H1 (cell line): ENCODE measurements around the gene VPS11. TPM values are rescaled to one million over a fixed set of nuclear protein-coding genes. Genes with fewer than 3 reads are reported as not detected.

Experiments
- CTCF ChIA-PET: fragments of 300-600 bp; sonication (Branson Sonifier 250); formaldehyde crosslinking; loops from one replicate; lab custom pipeline; 2021; ENCODE audit not compliant: partially characterized antibody; lab: Charles Lee
- POLR2A ChIA-PET: fragments of 300-600 bp; sonication (Branson Sonifier 250); formaldehyde crosslinking; loops from one replicate; lab custom pipeline; 2021; ENCODE audit warnings: inconsistent platforms; ENCODE audit not compliant: partially characterized antibody; lab: Charles Lee
- DNase-seq, 2 experiments: peaks; one replicate each; pipeline versions ENCODE4 v3.0.0 to v3.0.0-alpha.2; 2010 to 2022; ENCODE audit warnings: low spot score in 2 of 2, low read depth in 1 of 2, mixed read lengths in 1 of 2
- FAIRE-seq: peaks from 2 replicates; lab custom pipeline; 2011; peaks lifted over from hg19 to GRCh38; lab: Jason Lieb, UNC
- H2AFZ ChIP-seq: 2 replicates; pipeline ENCODE4 v1.8.1; 2012; ENCODE audit warnings: low read length, inconsistent platforms
- H2AK5ac ChIP-seq: 2 replicates; pipeline ENCODE4 v1.6.1; 2013; ENCODE audit warnings: low read depth, low read length
- H2BK120ac ChIP-seq: replicated peaks from 2 replicates; pipeline ENCODE3; 2013; ENCODE audit warnings: low read depth, low read length, inconsistent platforms
- H2BK12ac ChIP-seq: 2 replicates; pipeline ENCODE4 v1.6.1; 2013; ENCODE audit warnings: low read depth, low read length
- H2BK15ac ChIP-seq: 2 replicates; pipeline ENCODE4 v1.6.1; 2013; ENCODE audit warnings: low read length
- H2BK20ac ChIP-seq: 2 replicates; pipeline ENCODE4 v1.6.1; 2013; ENCODE audit warnings: low read length
- H2BK5ac ChIP-seq: 2 replicates; pipeline ENCODE4 v1.6.1; 2013; ENCODE audit warnings: low read depth, low read length
- H3K14ac ChIP-seq: 2 replicates; pipeline ENCODE4 v1.6.1; 2013; ENCODE audit warnings: inconsistent platforms; ENCODE audit not compliant: insufficient read length
- H3K18ac ChIP-seq: 2 replicates; pipeline ENCODE4 v1.6.1; 2013; ENCODE audit warnings: low read length; ENCODE audit errors: extremely low read depth
- H3K23ac ChIP-seq: 2 replicates; pipeline ENCODE4 v1.6.1; 2013; ENCODE audit warnings: inconsistent platforms; ENCODE audit not compliant: insufficient read length
- H3K23me2 ChIP-seq: 2 replicates; pipeline ENCODE4 v1.6.1; 2013; ENCODE audit warnings: low read depth, low read length
- H3K27ac ChIP-seq: 2 replicates; pipeline ENCODE4 v1.6.1; 2011; ENCODE audit warnings: low read depth, low read length, inconsistent platforms
- H3K27me3 ChIP-seq, 4 experiments: replicated peaks in 1 of 4; 1 replicate in 1 of 4; 2 replicates in 3 of 4; pipeline versions ENCODE4 v1.6.1 to v1.8.1; 2011 to 2013; ENCODE audit warnings: low read length in 3 of 4, mild to moderate bottlenecking in 3 of 4, inconsistent platforms in 2 of 4, mixed read lengths in 2 of 4, moderate library complexity in 1 of 4; ENCODE audit not compliant: control insufficient read depth in 3 of 4, insufficient read depth in 3 of 4; ENCODE audit errors: extremely low read depth in 1 of 4
- H3K36me3 ChIP-seq, 4 experiments: 2 replicates each; pipeline versions ENCODE4 v1.6.1 to v1.8.1; 2011 to 2013; ENCODE audit warnings: mild to moderate bottlenecking in 4 of 4, low read length in 3 of 4, moderate library complexity in 2 of 4, control low read depth in 1 of 4, inconsistent platforms in 1 of 4; ENCODE audit not compliant: insufficient read depth in 4 of 4, control insufficient read depth in 2 of 4
- H3K4ac ChIP-seq: replicated peaks from 2 replicates; pipeline ENCODE3; 2013; ENCODE audit warnings: low read length, low read depth, mixed read lengths, inconsistent platforms; ENCODE audit not compliant: insufficient read length
- H3K4me1 ChIP-seq, 4 experiments: replicated peaks in 1 of 4; 1 replicate in 1 of 4; 2 replicates in 3 of 4; pipeline versions ENCODE4 v1.6.1 to v1.8.1; 2011 to 2013; ENCODE audit warnings: low read length in 3 of 4, inconsistent platforms in 2 of 4, mixed read lengths in 1 of 4; ENCODE audit not compliant: insufficient read depth in 4 of 4, control insufficient read depth in 3 of 4
- H3K4me2 ChIP-seq, 2 experiments: 2 replicates each; pipeline versions ENCODE4 v1.6.1 to v1.8.1; 2011 to 2013; ENCODE audit warnings: low read depth in 2 of 2, low read length in 2 of 2, control low read depth in 1 of 2, inconsistent platforms in 1 of 2, mild to moderate bottlenecking in 1 of 2; ENCODE audit not compliant: insufficient read depth in 1 of 2
- H3K4me3 ChIP-seq, 4 experiments: fragments of 200-600, 300-600 bp in 1 of 4; sonication (generic), shearing (Covaris generic), sonication (Bioruptor Twin) in 1 of 4; 2 replicates each; pipeline versions ENCODE4 v1.5.1 to v1.8.1; 2011 to 2016; ENCODE audit warnings: low read length in 4 of 4, low read depth in 3 of 4, control low read depth in 2 of 4, inconsistent platforms in 2 of 4, mild to moderate bottlenecking in 2 of 4, mixed read lengths in 1 of 4, moderate library complexity in 1 of 4; ENCODE audit not compliant: insufficient read depth in 2 of 4; ENCODE audit errors: extremely low read depth in 1 of 4
- H3K56ac ChIP-seq: replicated peaks from 2 replicates; pipeline ENCODE3; 2013; ENCODE audit warnings: low read depth, mild to moderate bottlenecking, mixed read lengths, low read length, inconsistent platforms; ENCODE audit not compliant: insufficient read length
- H3K79me1 ChIP-seq: 2 replicates; pipeline ENCODE4 v1.6.1; 2013; ENCODE audit warnings: low read depth, low read length, control low read depth
- H3K79me2 ChIP-seq, 2 experiments: 2 replicates each; pipeline versions ENCODE4 v1.6.1 to v1.8.1; 2012 to 2013; ENCODE audit warnings: low read length in 2 of 2, mild to moderate bottlenecking in 2 of 2, inconsistent platforms in 1 of 2; ENCODE audit not compliant: insufficient read depth in 2 of 2, control insufficient read depth in 1 of 2
- H3K9ac ChIP-seq, 4 experiments: replicated peaks in 1 of 4; 1 replicate in 1 of 4; 2 replicates in 3 of 4; pipeline versions ENCODE4 v1.6.1 to v1.8.1; 2011 to 2013; ENCODE audit warnings: low read depth in 3 of 4, low read length in 3 of 4, control low read depth in 2 of 4, mild to moderate bottlenecking in 2 of 4, moderate library complexity in 2 of 4, inconsistent platforms in 1 of 4; ENCODE audit errors: extremely low read depth in 1 of 4
- H3K9me3 ChIP-seq, 2 experiments: 2 replicates each; pipeline versions ENCODE4 v1.6.1 to v1.8.1; 2012 to 2013; ENCODE audit warnings: mild to moderate bottlenecking in 2 of 2, moderate library complexity in 2 of 2, control low read depth in 1 of 2, inconsistent platforms in 1 of 2, low read depth in 1 of 2, low read length in 1 of 2, mixed read lengths in 1 of 2; ENCODE audit not compliant: insufficient read depth in 2 of 2
- H4K20me1 ChIP-seq, 2 experiments: replicated peaks in 1 of 2; 2 replicates each; pipeline versions ENCODE3 to v1.8.1; 2011 to 2013; ENCODE audit warnings: inconsistent platforms in 2 of 2, low read length in 2 of 2, mild to moderate bottlenecking in 1 of 2; ENCODE audit not compliant: insufficient read depth in 2 of 2, control insufficient read depth in 1 of 2
- H4K5ac ChIP-seq: 2 replicates; pipeline ENCODE4 v1.6.1; 2013; ENCODE audit warnings: low read length, low read depth, mixed read lengths, inconsistent platforms; ENCODE audit not compliant: insufficient read length
- H4K8ac ChIP-seq: 2 replicates; pipeline ENCODE4 v1.8.0; 2013; ENCODE audit warnings: mild to moderate bottlenecking, moderate library complexity, low read length, inconsistent platforms; ENCODE audit not compliant: insufficient read depth; ENCODE audit errors: extremely low read depth
- H4K91ac ChIP-seq: replicated peaks from 2 replicates; pipeline ENCODE3; 2013; ENCODE audit warnings: low read length, mixed read lengths, inconsistent platforms; ENCODE audit not compliant: insufficient read length
- CREB1 ChIP-seq: IDR thresholded peaks from 2 replicates; pipeline ENCODE4 v1.6.1; 2012; ENCODE audit warnings: inconsistent platforms
- CTBP2 ChIP-seq: IDR thresholded peaks from 2 replicates; pipeline ENCODE4 v1.7.0; 2011; ENCODE audit warnings: borderline replicate concordance, mild to moderate bottlenecking, moderate library complexity, mixed read lengths, low read length; ENCODE audit not compliant: insufficient read depth, insufficient read length
- EZH2 ChIP-seq: fragments of 200-600 bp; sonication (generic); IDR thresholded peaks from 2 replicates; pipeline ENCODE4 v1.7.1; 2012; ENCODE audit warnings: low read depth, mild to moderate bottlenecking, moderate library complexity, low read length, inconsistent platforms; ENCODE audit not compliant: severe bottlenecking
- GABPA ChIP-seq: IDR thresholded peaks from 2 replicates; pipeline ENCODE4 v1.6.1; 2011; ENCODE audit warnings: mild to moderate bottlenecking, low read length, moderate library complexity, borderline replicate concordance; ENCODE audit not compliant: insufficient read depth
- KDM5A ChIP-seq: fragments of 200-600 bp; IDR thresholded peaks from 2 replicates; pipeline ENCODE4 v1.7.1; 2012; ENCODE audit warnings: mild to moderate bottlenecking, low read length, inconsistent platforms, mixed read lengths
- RNF2 ChIP-seq: fragments of 200-900, 300-1000 bp; sonication (generic); IDR thresholded peaks from 2 replicates; pipeline ENCODE4 v1.7.1; 2016; ENCODE audit warnings: borderline replicate concordance, low read depth, mild to moderate bottlenecking, antibody characterized with exemption, low read length; ENCODE audit not compliant: poor library complexity, severe bottlenecking; ENCODE audit errors: missing control alignments
- RXRA ChIP-seq: IDR thresholded peaks from 2 replicates; pipeline ENCODE4 v1.6.1; 2011; ENCODE audit warnings: low read depth, mild to moderate bottlenecking, low read length, moderate library complexity; ENCODE audit not compliant: insufficient read depth
- TAF1 ChIP-seq: IDR thresholded peaks from 2 replicates; pipeline ENCODE4 v1.6.1; 2011; ENCODE audit warnings: mild to moderate bottlenecking, low read depth, low read length
- TEAD4 ChIP-seq: IDR thresholded peaks from 2 replicates; pipeline ENCODE4 v1.6.1; 2012; ENCODE audit warnings: low read depth, low read length, inconsistent platforms, mixed read lengths
- YY1 ChIP-seq: IDR thresholded peaks from 2 replicates; pipeline ENCODE4 v1.6.1; 2011; ENCODE audit warnings: low read depth, mild to moderate bottlenecking, low read length
- WGBS, 2 experiments: shearing (Covaris generic) in 1 of 2; methylation state at CpG; one replicate each; pipeline versions ENCODE4 v1.1.6 to v1.1.7; 2013 to 2015; ENCODE audit warnings: low lambda C conversion rate in 2 of 2, mixed read lengths in 2 of 2, inconsistent platforms in 1 of 2, low coverage in 1 of 2, missing lambda C conversion rate in 1 of 2; ENCODE audit not compliant: insufficient replicate concordance in 2 of 2, insufficient coverage in 1 of 2, insufficient read length in 1 of 2; ENCODE audit errors: extremely low coverage in 1 of 2, missing lambda C conversion rate in 1 of 2; 5-methylcytosine and 5-hydroxymethylcytosine counted together
- polyA plus RNA-seq, 7 experiments: library from polyadenylated mRNA; depleted of rRNA in 3 of 7; stranded (reverse) in 5 of 7; unstranded in 2 of 7; fragments of >200 nt in 5 of 7; fragments of 200-250 nt in 2 of 7; gene quantifications; 1 replicate in 5 of 7; 2 replicates in 1 of 7; 4 replicates in 1 of 7; pipeline versions ENCODE4 v1.2.1 to v1.2.3, GENCODE V29; 2011 to 2013; ENCODE audit warnings: missing spikeins in 2 of 7, mixed read lengths in 2 of 7
- total RNA-seq: library from RNA; stranded (reverse); fragmentation: NEBNext Ultra II Directional; extraction: Animal tissue kit (Norgen Biotek cat#: 25700); gene quantifications from 2 replicates; pipeline ENCODE4 v1.2.1, GENCODE V29; 2021
- TF ChIP-seq, protein P1 (sequence below): IDR thresholded peaks from 2 replicates; pipeline ENCODE4 v1.6.1; 2012; ENCODE audit warnings: inconsistent platforms

Gene VPS11
- total and polyA plus RNA-seq, 2 of the 8 experiments (the other 6 are each of a cell fraction or from before 2014, with no cell fraction given) = 13.1 to 15.5 TPM

DNA sequence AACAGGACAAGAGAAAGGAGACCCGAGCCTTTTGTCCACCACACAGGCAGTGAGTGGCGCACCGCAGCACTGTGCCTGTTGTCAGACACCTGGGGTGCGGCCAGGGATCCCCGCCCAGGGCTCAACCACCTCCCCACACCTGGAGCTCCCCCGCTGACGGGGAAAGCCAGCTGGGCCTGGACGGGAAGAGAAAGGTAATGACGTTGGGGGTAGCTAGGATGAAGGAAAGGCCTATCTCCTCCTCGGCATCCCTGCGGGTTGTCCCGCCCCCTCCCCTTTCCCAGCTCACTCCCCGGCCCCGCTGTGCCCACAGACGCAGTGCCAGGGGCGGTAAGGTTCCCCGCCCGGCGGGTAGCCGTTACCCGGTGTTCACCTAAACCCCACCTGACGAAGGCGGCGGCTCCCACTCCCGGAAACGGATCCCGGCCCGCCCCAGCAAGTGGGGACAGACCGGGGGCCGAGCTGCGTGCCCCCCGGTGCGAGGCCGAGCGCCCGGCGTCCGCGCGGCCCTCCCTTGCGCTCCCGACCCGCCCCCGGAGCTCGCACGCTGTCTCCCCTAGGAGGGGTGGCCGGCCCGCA lies 11.1 kb upstream of the VPS11 start:
- Histone ChIP-seq H2AFZ (no peak overlapping the region; the same call in 1 of the 2 replicates), H3K56ac (peak overlapping the region; percentile 92), H3K14ac (no peak overlapping the region), H3K27ac (peak overlapping the region; percentile 82), H3K9me3 (no peaks in the 10 kb centered on the region; a peak in 1 of 4 replicates), H3K4ac (no peak overlapping the region), H3K79me2 (peaks cover 8 to 21% of the 10 kb centered on the region in 2 experiments; a peak in 3 of 4 replicates), H3K27me3 (no peaks in the 10 kb centered on the region), H4K8ac (peak overlapping the region; percentile 95; the same call in 1 of the 2 replicates), H3K79me1 (peaks cover 14% of the 10 kb centered on the region), H3K18ac (peak overlapping the region; percentile 99), H2AK5ac (no peak overlapping the region), H4K5ac (peak overlapping the region; percentile 63), H2BK15ac (no peak overlapping the region), H2BK12ac (no peak overlapping the region), H2BK120ac (no peak overlapping the region), H3K4me3 (peak overlapping the region; percentile 76 to 98 (median 89)), H3K4me1 (peaks cover 0 to 8% (median 3%) of the 10 kb centered on the region in 4 experiments; a peak in 5 of 7 replicates), H4K91ac (no peak overlapping the region), H2BK5ac (peak overlapping the region; percentile 96), H3K23me2 (peaks cover 4% of the 10 kb centered on the region), H3K9ac (peak overlapping the region; percentile 84 to 97 (median 90)), H4K20me1 (peaks cover 3 to 23% of the 10 kb centered on the region in 2 experiments), H3K4me2 (peak overlapping the region; percentile 79 to 82), H3K23ac (no peak overlapping the region), H2BK20ac (no peak overlapping the region), H3K36me3 (peaks cover 31 to 41% (median 38%) of the 10 kb centered on the region in 4 experiments)
- peak in 1 of 2 experiments; percentile 84 for DNase-seq
- FAIRE-seq = no peak
- ChIA-PET CTCF (interaction anchor here (0.7 to 2.0 kb wide), 16 partner anchors 9 to 282 kb away, joined by 3 to 9 read pairs (median 3); partner anchors contain the start of genes HMBS, SLC37A4 and VPS11), POLR2A (interaction anchor here (0.6 to 5.1 kb wide), 21 partner anchors 8 to 268 kb away, joined by 3 to 56 read pairs (median 6); partner anchors contain the start of genes C2CD2L, HMBS, RPS25 and SLC37A4)
- WGBS, 2 experiments = 4% methylated on average over 23 of the region's 48 CpGs; no CpG with 5 or more reads in 1 of the 2 experiments
- TF ChIP-seq CTBP2 (no peak), CREB1 (0 out of 2 replicates have a peak, but pooled peaks have one; percentile 19), RXRA (no peak), GABPA (no peak), EZH2 (no peak), TEAD4 (no peak), YY1 (0 out of 2 replicates have a peak, but pooled peaks have one; percentile 52), KDM5A (no peak; the same call in none of the 2 replicates), TAF1 (no peak), RNF2 (no peak)
- TF ChIP-seq, protein P1, sequence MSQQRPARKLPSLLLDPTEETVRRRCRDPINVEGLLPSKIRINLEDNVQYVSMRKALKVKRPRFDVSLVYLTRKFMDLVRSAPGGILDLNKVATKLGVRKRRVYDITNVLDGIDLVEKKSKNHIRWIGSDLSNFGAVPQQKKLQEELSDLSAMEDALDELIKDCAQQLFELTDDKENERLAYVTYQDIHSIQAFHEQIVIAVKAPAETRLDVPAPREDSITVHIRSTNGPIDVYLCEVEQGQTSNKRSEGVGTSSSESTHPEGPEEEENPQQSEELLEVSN = no peak
